Measurements from ENCODE around the gene RBM44. TPM values are rescaled to one million over a fixed set of nuclear protein-coding genes. Genes with fewer than 3 reads are reported as not detected.

Gene RBM44
- total RNA-seq, 1 donor from 2014 or later: 1.3 TPM

- DNase-seq (ENCODE audit: low spot score): no peak
Measured at GRCh38 chr2:237885111-237885930, 86.7 kb downstream of the RBM44 start.

- DNase-seq (ENCODE audit: low spot score): no peak
Measured at GRCh38 chr2:237885931-237886684, 87.5 kb downstream of the RBM44 start.

GRCh38 chr2:237886685-237887481 is 88.3 kb downstream of the RBM44 start:
- no peak for DNase-seq (ENCODE audit: low spot score)

GRCh38 chr2:237888389-237888788 is 89.8 kb downstream of the RBM44 start:
- DNase-seq (ENCODE audit: low spot score): no peak

GRCh38 chr2:237889016-237889415 is 90.4 kb downstream of the RBM44 start:
- DNase-seq (ENCODE audit: low spot score): no peak

GRCh38 chr2:237889811-237890210 is 91.2 kb downstream of the RBM44 start:
- no peak for DNase-seq (ENCODE audit: low spot score)

Other genes starting within 250 kb of the RBM44 start
- gene PRLH, start 232.2 kb upstream of the RBM44 start, total RNA-seq: not detected
- 0.87 TPM for gene RAB17, start 208.0 kb upstream of the RBM44 start, total RNA-seq
- gene LRRFIP1, start 171.2 kb upstream of the RBM44 start, total RNA-seq: 144 TPM
- 21.8 TPM for gene RAMP1, start 60.8 kb downstream of the RBM44 start, total RNA-seq
- gene UBE2F, start 168.2 kb downstream of the RBM44 start, total RNA-seq: 58.8 TPM

Measured in mesenteric fat pad (tissue), 1 donor.